Parathyroid adenoma (tissue), 2 donors: Measurements from ENCODE around the gene DHX32.

ENCODE experiments used
- H2AFZ ChIP-seq: fragments of 300-600 bp; sonication (generic); one replicate; pipeline ENCODE4 v1.7.0; 2017; ENCODE audit warnings: antibody characterized with exemption, mild to moderate bottlenecking
- H3K27ac ChIP-seq: fragments of 300-600 bp; sonication (generic); one replicate; pipeline ENCODE4 v1.7.0; 2017
- H3K27me3 ChIP-seq: fragments of 300-600 bp; sonication (generic); one replicate; pipeline ENCODE4 v1.7.0; 2017; ENCODE audit warnings: low read length; ENCODE audit not compliant: control insufficient read depth, insufficient read depth
- H3K36me3 ChIP-seq: fragments of 300-600 bp; sonication (generic); one replicate; pipeline ENCODE4 v1.7.0; 2017; ENCODE audit warnings: low read length; ENCODE audit not compliant: control insufficient read depth, insufficient read depth
- H3K4me1 ChIP-seq: fragments of 300-600 bp; sonication (generic); one replicate; pipeline ENCODE4 v1.7.0; 2017; ENCODE audit warnings: control low read depth
- H3K4me2 ChIP-seq: fragments of 300-600 bp; sonication (generic); one replicate; pipeline ENCODE4 v1.7.0; 2017; ENCODE audit warnings: low read length
- H3K4me3 ChIP-seq: fragments of 300-600 bp; sonication (generic); one replicate; pipeline ENCODE4 v1.7.0; 2017; ENCODE audit warnings: low read depth, low read length
- H3K79me2 ChIP-seq: fragments of 300-600 bp; sonication (generic); one replicate; pipeline ENCODE4 v1.7.0; 2017; ENCODE audit warnings: control low read depth
- H3K9ac ChIP-seq: fragments of 300-600 bp; sonication (generic); one replicate; pipeline ENCODE4 v1.7.0; 2017; ENCODE audit warnings: mild to moderate bottlenecking
- H3K9me3 ChIP-seq: fragments of 300-600 bp; sonication (generic); one replicate; pipeline ENCODE4 v1.7.0; 2017; ENCODE audit warnings: low read length; ENCODE audit not compliant: control insufficient read depth
- TF ChIP-seq, protein P1 (sequence below): fragments of 300-600 bp; sonication (generic); IDR thresholded peaks from one replicate; pipeline ENCODE4 v1.7.0; 2017; ENCODE audit warnings: antibody characterized with exemption, mild to moderate bottlenecking
- donor health status: primary hyperparathyroidism.

Gene DHX32

DNA sequence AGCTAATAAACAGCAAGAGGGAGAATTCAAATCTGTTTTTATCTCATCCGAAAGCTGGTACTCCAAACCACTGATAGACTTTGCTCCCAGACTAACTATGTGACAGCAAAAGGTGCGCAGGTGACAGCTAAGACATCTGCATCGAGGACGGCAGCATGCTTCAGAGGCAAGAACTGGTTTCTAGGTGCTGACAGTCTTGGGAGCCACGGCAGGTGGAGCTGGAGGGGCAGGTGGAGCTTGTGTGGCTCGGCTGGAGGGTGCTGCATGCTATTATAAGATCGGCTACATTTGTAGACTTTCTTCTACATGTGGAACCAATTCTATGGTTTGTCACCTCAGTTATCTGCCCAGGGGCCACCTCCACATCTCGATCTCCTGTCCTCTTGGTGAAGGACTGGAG lies 83.7 kb downstream of the DHX32 start:
- no peak overlapping the region for H2AFZ ChIP-seq
- no peaks in the 10 kb centered on the region for H3K79me2 ChIP-seq
- TF ChIP-seq, protein P1, sequence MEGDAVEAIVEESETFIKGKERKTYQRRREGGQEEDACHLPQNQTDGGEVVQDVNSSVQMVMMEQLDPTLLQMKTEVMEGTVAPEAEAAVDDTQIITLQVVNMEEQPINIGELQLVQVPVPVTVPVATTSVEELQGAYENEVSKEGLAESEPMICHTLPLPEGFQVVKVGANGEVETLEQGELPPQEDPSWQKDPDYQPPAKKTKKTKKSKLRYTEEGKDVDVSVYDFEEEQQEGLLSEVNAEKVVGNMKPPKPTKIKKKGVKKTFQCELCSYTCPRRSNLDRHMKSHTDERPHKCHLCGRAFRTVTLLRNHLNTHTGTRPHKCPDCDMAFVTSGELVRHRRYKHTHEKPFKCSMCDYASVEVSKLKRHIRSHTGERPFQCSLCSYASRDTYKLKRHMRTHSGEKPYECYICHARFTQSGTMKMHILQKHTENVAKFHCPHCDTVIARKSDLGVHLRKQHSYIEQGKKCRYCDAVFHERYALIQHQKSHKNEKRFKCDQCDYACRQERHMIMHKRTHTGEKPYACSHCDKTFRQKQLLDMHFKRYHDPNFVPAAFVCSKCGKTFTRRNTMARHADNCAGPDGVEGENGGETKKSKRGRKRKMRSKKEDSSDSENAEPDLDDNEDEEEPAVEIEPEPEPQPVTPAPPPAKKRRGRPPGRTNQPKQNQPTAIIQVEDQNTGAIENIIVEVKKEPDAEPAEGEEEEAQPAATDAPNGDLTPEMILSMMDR: no peak
- no peak overlapping the region for H3K4me2 ChIP-seq
- H3K9ac ChIP-seq: no peak overlapping the region
- no peak overlapping the region for H3K27ac ChIP-seq
- no peaks in the 10 kb centered on the region for H3K36me3 ChIP-seq
- no peaks in the 10 kb centered on the region for H3K27me3 ChIP-seq
- no peak overlapping the region for H3K4me3 ChIP-seq
- peaks cover 11% of the 10 kb centered on the region for H3K4me1 ChIP-seq
- no peaks in the 10 kb centered on the region for H3K9me3 ChIP-seq

DNA sequence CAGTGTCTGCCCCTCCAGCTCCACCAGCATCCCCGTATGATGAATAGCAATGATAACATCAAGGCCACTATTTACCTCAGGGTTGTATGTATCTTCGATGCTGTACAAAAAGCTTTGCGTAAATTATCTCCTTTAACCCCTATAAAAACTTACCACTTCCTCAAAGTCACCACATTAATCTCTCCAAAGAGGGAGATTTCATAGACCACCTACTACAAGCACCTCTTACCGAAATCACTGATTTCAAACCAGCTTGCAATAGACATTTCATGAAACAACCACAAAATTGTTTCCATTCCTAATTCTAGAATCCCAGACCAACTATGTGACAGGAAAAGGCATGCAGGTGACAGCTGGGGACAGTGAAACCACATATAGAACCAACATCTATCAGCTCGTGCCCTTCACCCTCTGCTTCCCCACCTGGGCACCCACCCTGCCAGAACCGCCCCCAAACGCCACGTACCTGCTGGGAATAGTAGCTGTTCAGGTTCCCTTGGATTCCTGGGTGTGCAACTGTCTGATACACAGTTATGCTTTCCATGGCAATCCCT lies 85.4 kb downstream of the DHX32 start:
- no peaks in the 10 kb centered on the region for H3K27me3 ChIP-seq
- H3K4me1 ChIP-seq: peaks cover 11% of the 10 kb centered on the region
- no peaks in the 10 kb centered on the region for H3K36me3 ChIP-seq
- no peak overlapping the region for H3K9ac ChIP-seq
- H3K4me3 ChIP-seq: no peak overlapping the region
- TF ChIP-seq, protein P1: no peak
- no peak overlapping the region for H2AFZ ChIP-seq
- no peak overlapping the region for H3K27ac ChIP-seq
- H3K9me3 ChIP-seq: no peaks in the 10 kb centered on the region
- no peak overlapping the region for H3K4me2 ChIP-seq
- no peaks in the 10 kb centered on the region for H3K79me2 ChIP-seq

DNA sequence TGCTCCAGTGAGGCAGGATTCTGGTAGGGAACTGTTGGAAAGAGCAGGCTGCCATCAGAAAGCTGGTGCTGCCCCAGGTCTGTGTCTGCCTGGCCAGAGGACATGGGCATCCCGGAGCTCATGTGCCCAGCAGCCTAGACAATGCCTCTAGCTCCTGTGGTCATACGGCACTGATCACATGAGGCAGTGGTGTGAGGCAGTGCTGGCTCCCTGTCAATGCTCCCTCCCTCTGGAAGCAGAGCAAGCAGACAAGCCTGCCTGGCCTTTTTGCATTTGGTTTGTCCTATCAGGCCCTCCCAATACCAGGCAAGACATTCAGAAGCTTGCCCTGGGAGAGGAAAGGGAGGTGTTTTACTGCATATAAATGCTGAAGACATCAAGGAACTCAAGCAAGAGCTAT lies 86.0 kb downstream of the DHX32 start:
- TF ChIP-seq, protein P1: no peak
- no peaks in the 10 kb centered on the region for H3K36me3 ChIP-seq
- H3K4me2 ChIP-seq: no peak overlapping the region
- H3K27me3 ChIP-seq: no peaks in the 10 kb centered on the region
- H2AFZ ChIP-seq: no peak overlapping the region
- H3K9me3 ChIP-seq: no peaks in the 10 kb centered on the region
- H3K27ac ChIP-seq: no peak overlapping the region
- H3K79me2 ChIP-seq: no peaks in the 10 kb centered on the region
- no peak overlapping the region for H3K4me3 ChIP-seq
- H3K4me1 ChIP-seq: peaks cover 11% of the 10 kb centered on the region
- no peak overlapping the region for H3K9ac ChIP-seq

DNA sequence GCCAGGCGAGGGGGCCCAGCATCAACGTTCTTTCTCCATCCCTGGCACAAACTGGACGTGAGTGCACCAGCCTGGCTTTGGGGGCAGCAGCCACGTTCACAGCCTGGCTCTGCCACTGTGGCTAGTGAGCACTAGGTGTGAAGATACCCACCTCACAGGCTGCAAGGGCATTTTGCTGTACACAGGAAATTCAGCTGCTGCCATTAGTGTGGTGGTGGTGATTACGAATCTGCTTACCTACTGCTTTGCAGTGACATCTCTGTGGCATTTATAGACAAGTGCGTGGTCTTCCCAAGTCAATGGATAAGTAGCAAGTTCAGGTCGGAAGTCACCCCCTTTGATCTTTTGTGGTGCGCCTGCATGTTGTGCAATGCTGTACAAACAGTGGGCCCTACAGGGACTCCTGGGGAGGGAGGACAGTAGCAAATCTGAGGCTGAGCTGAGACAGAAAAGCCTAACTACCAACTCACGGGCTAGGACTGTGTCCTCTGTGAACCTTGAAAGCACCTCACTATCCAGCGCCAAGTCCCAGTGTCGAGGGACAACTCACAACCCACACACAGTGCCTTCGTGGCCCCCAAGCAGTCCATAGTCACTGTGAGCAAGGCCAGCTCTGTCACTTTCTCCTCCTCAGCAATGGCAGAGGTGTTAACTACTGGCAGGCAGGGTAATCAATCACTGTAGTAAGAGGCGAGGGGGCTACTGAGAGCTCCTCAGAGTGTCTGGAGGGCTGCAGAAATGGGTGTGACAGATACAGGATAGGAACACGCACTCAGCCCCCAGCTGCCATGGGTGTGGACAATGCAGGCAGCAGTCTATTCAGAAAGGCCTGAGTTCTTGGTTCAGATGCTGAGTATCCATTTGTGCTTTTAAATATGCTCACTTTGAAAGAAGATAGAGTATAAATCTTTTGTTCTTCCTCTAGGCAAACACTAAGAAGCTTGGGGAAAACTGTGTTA lies 88.5 kb downstream of the DHX32 start:
- H3K79me2 ChIP-seq: no peaks in the 10 kb centered on the region
- H3K9ac ChIP-seq: no peak overlapping the region
- H3K4me2 ChIP-seq: no peak overlapping the region
- H3K36me3 ChIP-seq: no peaks in the 10 kb centered on the region
- no peak overlapping the region for H2AFZ ChIP-seq
- no peak overlapping the region for H3K4me3 ChIP-seq
- H3K9me3 ChIP-seq: no peaks in the 10 kb centered on the region
- H3K27me3 ChIP-seq: no peaks in the 10 kb centered on the region
- peaks cover 20% of the 10 kb centered on the region for H3K4me1 ChIP-seq
- TF ChIP-seq, protein P1: no peak
- no peak overlapping the region for H3K27ac ChIP-seq
